IPS-11a (cell line): Measurements from ENCODE around the gene ABCF3.

Source experiments
- H3K4me3 ChIP-seq: one replicate; pipeline ENCODE4 v1.5.1; 2013; ENCODE audit warnings: low read depth, low read length, control low read depth

Gene ABCF3

GRCh38 chr3:184185461-184186183 is 377 bp upstream of the ABCF3 start:
- H3K4me3 ChIP-seq: peak overlapping the region; percentile 98

- peak overlapping the region; percentile 98 for H3K4me3 ChIP-seq
These were observed 856 bp downstream of the ABCF3 start for GRCh38 chr3:184186902-184187207.

- H3K4me3 ChIP-seq: no peak overlapping the region
These were observed 2.1 kb downstream of the ABCF3 start for GRCh38 chr3:184188080-184188479.

- H3K4me3 ChIP-seq: no peak overlapping the region
These were observed 3.4 kb downstream of the ABCF3 start for GRCh38 chr3:184189421-184189820.

- H3K4me3 ChIP-seq: no peak overlapping the region
These were observed 6.9 kb downstream of the ABCF3 start for GRCh38 chr3:184192889-184193288.

- H3K4me3 ChIP-seq: no peak overlapping the region
These were observed 8.1 kb downstream of the ABCF3 start for GRCh38 chr3:184193991-184194539.

GRCh38 chr3:184196536-184196935 is 10.5 kb downstream of the ABCF3 start:
- no peak overlapping the region for H3K4me3 ChIP-seq

- H3K4me3 ChIP-seq: no peak overlapping the region
These were observed 12.5 kb downstream of the ABCF3 start for GRCh38 chr3:184198509-184198908.

GRCh38 chr3:184200825-184201224 is 14.8 kb downstream of the ABCF3 start:
- no peak overlapping the region for H3K4me3 ChIP-seq

- no peak overlapping the region for H3K4me3 ChIP-seq
These were observed 17.5 kb downstream of the ABCF3 start for GRCh38 chr3:184203526-184203925.

GRCh38 chr3:184209146-184209923 is 23.3 kb downstream of the ABCF3 start:
- no peak overlapping the region for H3K4me3 ChIP-seq

- H3K4me3 ChIP-seq: no peak overlapping the region
These were observed 25.3 kb downstream of the ABCF3 start for GRCh38 chr3:184211297-184211696.

GRCh38 chr3:184211718-184212117 is 25.7 kb downstream of the ABCF3 start:
- no peak overlapping the region for H3K4me3 ChIP-seq

- no peak overlapping the region for H3K4me3 ChIP-seq
These were observed 32.8 kb downstream of the ABCF3 start for GRCh38 chr3:184218814-184219213.

- no peak overlapping the region for H3K4me3 ChIP-seq
These were observed 36.5 kb downstream of the ABCF3 start for GRCh38 chr3:184222521-184222920.

GRCh38 chr3:184223946-184224345 is 37.9 kb downstream of the ABCF3 start:
- H3K4me3 ChIP-seq: no peak overlapping the region

- H3K4me3 ChIP-seq: no peak overlapping the region
These were observed 41.5 kb downstream of the ABCF3 start for GRCh38 chr3:184227481-184227935.

- no peak overlapping the region for H3K4me3 ChIP-seq
These were observed 42.6 kb downstream of the ABCF3 start for GRCh38 chr3:184228376-184229137.

GRCh38 chr3:184229394-184230080 is 43.5 kb downstream of the ABCF3 start, which contains the start of gene VWA5B2:
Gene VWA5B2 (plus strand): TSS chr3:184229585. CDS start chr3:184230529, 944 bp downstream.
- peak within 1 kb of the TSS; percentile 47 for H3K4me3 ChIP-seq

- peak overlapping the region; percentile 47 for H3K4me3 ChIP-seq
These were observed 44.1 kb downstream of the ABCF3 start for GRCh38 chr3:184230081-184230602.
